Hematopoietic multipotent progenitor cell treated with erythropoietin and hydrocortisone succinate and interleukin-3 and kit ligand, for 4 days (in vitro differentiated cells): Measurements from ENCODE around the gene ZNF281.
"Not testable (repeated sequence)": the region's sequence is repeated elsewhere in the genome, so short reads cannot be mapped to it uniquely, and the experiment has no call there.

Experiments used
- DNase-seq: peaks from one replicate; pipeline ENCODE4 v3.0.0-alpha.2; 2015

The ZNF281 gene

GRCh38 chr1:200429221-200429751 is 19.4 kb upstream of the ZNF281 start:
- no peak for DNase-seq

- no peak for DNase-seq
Measured at GRCh38 chr1:200428482-200429205, 18.8 kb upstream of the ZNF281 start.

- no peak for DNase-seq
Measured at GRCh38 chr1:200427744-200428143, 17.9 kb upstream of the ZNF281 start.

- DNase-seq, result no peak
Measured at GRCh38 chr1:200426196-200426595, 16.4 kb upstream of the ZNF281 start.

GRCh38 chr1:200423235-200423634 is 13.4 kb upstream of the ZNF281 start:
- DNase-seq, result no peak

GRCh38 chr1:200422211-200422610 is 12.4 kb upstream of the ZNF281 start:
- no peak for DNase-seq

- no peak for DNase-seq
Measured at GRCh38 chr1:200415789-200416593, 6.2 kb upstream of the ZNF281 start.

- no peak for DNase-seq
Measured at GRCh38 chr1:200415227-200415626, 5.4 kb upstream of the ZNF281 start.

- DNase-seq, result no peak
Measured at GRCh38 chr1:200414657-200415056, 4.8 kb upstream of the ZNF281 start.

- not testable (repeated sequence) for DNase-seq
Measured at GRCh38 chr1:200413766-200414165, 3.9 kb upstream of the ZNF281 start.

- DNase-seq, result no peak
Measured at GRCh38 chr1:200411406-200412257, 1.8 kb upstream of the ZNF281 start.

- DNase-seq, result peak; percentile 75
Measured at GRCh38 chr1:200410566-200410878, 686 bp upstream of the ZNF281 start.

- DNase-seq, result peak; percentile 54
Measured at GRCh38 chr1:200409203-200409760, 554 bp downstream of the ZNF281 start.

GRCh38 chr1:200406161-200406797 is 3.6 kb downstream of the ZNF281 start:
- DNase-seq, result no peak

GRCh38 chr1:200405264-200405663 is 4.6 kb downstream of the ZNF281 start:
- DNase-seq, result no peak

- no peak for DNase-seq
Measured at GRCh38 chr1:200401708-200402107, 8.1 kb downstream of the ZNF281 start.

- DNase-seq, result no peak
Measured at GRCh38 chr1:200401263-200401662, 8.6 kb downstream of the ZNF281 start.

GRCh38 chr1:200400556-200400955 is 9.3 kb downstream of the ZNF281 start:
- no peak for DNase-seq

- no peak for DNase-seq
Measured at GRCh38 chr1:200399860-200400259, 10.0 kb downstream of the ZNF281 start.

GRCh38 chr1:200398373-200398772 is 11.5 kb downstream of the ZNF281 start:
- DNase-seq, result no peak

GRCh38 chr1:200392625-200393185 is 17.1 kb downstream of the ZNF281 start:
- no peak for DNase-seq

GRCh38 chr1:200391747-200392146 is 18.1 kb downstream of the ZNF281 start:
- no peak for DNase-seq
